Stimulated activated CD4-positive, alpha-beta T cell treated with anti-CD3 and anti-CD28 coated beads, Interleukin-4, amount 100 ng/mL, for 24 hours (primary cell): Measurements from ENCODE around the gene GTF2E1.
"Not testable (repeated sequence)": the region's sequence is repeated elsewhere in the genome, so short reads cannot be mapped to it uniquely, and the experiment has no call there.

Source experiments
- DNase-seq: peaks from one replicate; pipeline ENCODE4 v3.0.0-alpha.2; 2020

Gene GTF2E1

DNA sequence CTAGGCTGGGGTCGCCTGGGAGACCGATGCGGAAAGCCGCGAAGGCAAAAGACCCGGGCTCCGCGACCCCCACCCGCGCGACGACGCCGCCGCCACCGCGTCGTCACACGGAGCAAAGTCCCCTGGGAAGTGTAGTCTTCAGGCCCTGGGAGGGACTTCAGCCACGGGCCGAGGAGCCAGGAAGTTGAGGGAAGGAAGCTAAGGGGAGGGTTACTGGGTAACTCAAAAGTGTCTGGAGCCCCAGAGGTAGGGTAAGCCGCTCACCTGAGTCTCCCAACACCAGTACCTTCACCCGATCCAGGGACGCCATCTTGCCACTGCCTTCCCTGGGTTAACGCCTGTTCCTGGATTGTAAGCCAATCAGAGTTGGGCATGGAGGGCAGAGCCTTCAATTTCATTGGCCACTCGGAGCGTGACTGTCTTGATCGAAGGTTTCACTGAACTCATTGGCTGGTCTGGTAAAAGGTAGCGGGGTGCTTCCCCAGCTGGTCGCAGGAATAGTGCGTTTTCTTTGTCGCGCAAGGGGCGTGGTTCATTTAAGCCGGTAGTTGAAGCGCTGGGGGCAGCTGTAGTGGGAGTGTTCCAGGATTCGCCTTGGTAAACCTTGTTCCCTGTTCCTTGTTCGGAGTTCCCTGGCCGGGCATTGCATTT is at the start of gene GTF2E1, which contains the start of gene RABL3:
GTF2E1 (plus strand) TSS at position 547 of the 651 bp plus-strand sequence. CDS start 7,809 bp downstream, outside the sequence.
RABL3 (minus strand) TSS at position 319 of the 651 bp plus-strand sequence; CDS start at position 310, 9 bp downstream.
- peak; percentile 97 for DNase-seq

DNA sequence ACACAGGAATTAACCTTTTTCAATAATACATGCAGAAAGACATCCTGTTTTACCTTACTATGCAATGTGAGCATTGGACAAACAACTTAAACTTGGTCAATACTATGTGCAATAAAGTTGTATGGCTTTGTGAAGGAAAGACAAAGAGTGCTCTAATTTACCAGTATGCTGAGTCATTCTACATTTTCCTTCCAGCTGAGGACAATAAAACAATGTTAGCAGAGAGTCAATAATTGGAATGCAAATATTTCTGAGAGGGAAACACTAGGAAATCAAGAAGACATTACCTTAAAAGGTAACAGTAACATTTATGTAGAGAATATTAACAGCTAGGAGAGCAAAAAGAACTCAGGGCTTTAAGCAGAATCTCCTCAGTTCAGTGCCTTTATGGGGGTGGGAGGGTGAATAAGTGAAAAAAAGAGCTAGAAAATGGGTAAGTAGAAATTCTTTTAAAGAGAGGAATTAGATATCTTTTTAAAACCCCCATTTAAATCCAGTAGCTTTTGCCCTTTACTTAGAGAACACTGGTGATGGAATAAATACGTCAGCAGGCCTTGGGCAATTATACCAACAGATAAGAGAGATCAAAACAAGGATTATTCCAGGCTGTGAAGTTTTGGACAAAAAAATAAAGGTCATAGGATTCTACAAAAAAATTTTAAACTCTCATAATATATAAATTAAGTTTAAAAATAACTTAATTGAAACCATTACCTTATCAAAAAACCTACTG is 48.9 kb upstream of the GTF2E1 start:
- no peak for DNase-seq

DNA sequence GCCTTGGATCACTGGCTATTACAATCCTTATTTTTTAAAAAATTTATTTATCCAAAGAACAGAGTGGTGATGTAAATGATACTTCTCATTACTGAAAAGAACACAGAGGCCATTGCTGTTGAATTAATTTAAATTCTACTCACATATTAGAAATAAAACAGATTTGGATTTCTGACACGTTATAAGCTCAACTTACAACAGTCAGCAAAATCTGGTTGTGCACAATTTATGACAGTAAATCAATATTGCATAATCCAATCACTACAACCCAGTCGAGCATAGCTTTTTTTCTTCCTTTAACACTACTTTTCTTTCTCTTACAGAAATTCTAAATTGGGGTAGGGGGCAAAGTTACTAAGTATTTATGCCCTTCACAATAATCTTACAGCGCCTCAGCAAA is 43.2 kb upstream of the GTF2E1 start:
- no peak for DNase-seq

DNA sequence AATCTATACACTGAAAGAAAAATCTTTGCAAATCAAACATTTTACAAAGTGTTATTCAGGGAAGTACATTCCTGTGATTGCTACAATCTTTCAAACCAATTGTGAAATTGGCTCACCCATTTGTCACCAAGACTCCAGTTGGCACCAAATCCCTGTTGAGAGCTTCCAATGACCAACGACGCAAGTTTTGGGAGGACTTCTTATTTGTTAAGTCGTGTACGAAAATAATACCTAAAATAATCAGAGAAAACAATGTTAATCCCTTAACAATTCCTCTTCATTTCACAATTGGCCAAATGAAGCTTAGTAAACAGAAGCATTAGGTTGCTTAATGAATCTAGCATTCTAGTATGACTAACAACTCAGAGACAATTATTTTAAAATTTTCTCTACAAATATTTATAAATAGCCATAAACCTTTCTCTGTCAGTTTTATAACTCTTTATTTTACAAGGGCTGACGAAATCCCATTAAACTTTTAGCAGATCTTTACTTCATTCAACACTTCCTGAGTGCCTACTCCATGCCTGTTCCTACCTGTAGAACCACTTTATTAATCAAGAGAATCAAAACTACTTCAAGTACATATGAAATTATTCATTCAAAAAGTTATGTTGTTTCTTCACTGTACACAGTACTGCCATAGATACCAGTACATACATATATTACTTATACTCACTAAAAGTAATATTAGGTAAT is 36.5 kb upstream of the GTF2E1 start:
- DNase-seq, result no peak

DNA sequence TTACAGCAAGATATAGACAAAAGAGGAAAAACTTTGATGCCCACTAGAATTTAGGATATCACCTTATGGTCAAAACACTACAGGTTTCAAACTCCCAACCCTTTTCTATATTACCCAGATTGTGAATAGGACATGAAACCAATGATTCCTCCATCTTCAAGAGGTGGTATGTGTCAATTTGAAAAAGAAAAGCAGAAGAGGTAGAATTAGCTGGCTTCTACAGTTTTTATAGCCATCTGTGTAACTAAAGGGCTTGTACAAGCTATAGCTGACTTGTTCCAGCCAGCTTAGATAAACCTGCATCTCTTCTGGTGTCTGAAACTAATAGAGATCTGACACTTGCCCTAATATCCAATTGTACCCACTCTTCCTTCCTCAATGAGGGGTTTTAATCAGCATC is 35.6 kb upstream of the GTF2E1 start:
- no peak for DNase-seq

DNA sequence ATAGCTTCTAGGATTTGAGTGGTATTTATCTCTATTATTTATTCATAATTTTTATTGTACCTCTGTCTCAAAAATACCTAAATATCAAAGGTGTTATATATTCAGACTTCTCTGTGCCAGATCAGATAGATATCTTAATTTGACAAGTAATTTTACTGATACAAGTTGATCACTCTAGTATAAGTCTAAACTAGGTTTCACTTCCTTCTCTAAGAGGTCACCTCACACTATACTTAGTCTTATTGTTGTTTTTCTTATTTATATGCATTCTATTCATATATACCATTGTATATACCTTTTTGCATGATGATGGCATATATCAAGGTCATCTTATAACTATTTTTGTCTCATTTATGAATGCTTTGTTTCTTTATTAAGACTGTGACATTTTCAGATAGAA is 34.1 kb upstream of the GTF2E1 start:
- no peak for DNase-seq

DNA sequence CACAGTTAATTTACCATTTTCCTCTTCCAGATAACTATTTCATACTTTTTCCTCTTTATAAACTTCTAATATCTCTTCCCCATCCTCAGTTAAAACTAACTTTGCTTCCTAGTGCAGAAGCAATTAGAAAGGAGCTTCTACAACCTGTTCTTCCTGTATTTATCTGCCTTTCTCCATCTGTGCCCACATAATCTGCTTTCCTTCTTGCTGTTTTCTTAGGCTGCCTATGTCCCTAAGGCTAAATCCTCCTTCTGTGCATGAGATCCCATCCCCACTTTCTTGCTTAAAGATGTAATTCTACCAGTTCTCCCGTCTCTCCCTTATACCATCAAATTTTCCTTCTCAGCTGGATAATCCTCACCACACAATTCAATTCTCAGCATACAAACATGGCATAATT is 32.2 kb upstream of the GTF2E1 start:
- DNase-seq, result no peak

DNA sequence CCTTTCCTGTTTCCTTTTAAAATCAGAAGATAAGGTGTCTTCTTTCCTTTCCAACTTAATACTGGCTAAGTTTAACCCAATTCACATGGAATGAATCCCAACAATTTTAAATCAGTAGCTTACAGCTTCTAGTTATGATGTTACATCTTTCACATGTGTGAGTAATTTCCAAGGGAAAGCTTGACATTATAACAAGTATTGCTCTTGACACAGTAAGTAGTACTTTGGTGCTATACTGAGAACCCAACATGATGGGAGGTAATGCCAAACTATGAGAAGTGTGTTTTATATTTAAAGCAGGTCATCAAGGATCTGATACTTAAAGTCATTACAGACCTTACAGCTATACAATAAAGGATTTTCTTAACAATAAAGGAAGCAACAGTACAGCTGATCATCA is 29.3 kb upstream of the GTF2E1 start:
- no peak for DNase-seq

DNA sequence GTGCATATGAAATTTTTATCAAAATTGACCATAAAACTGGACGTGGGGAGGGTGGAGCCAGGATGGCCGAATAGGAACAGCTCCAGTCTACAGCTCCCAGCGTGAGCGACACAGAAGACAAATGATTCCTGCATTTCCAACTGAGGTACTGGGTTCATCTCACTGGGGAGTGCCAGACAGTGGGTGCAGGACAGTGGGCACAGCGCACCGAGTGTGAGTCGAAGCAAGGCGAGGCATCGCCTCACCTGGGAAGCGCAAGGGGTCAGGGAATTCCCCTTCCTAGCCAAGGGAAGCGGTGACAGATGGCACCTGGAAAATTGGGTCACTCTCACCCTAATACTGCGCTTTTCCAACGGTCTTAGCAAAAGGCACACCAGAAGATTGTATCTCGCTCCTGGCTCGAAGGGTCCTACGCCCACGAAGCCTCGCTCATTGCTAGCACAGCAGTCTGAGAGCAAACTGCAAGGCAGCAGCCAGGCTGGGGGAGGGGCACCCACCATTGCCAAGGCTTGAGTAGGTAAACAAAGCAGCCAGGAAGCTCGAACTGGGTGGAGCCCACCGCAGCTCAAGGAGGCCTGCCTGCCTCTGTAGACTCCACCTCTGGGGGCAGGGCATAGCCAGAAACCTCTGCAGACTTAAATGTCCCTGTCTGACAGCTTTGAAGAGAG is 23.2 kb upstream of the GTF2E1 start:
- peak; percentile 48 for DNase-seq

DNA sequence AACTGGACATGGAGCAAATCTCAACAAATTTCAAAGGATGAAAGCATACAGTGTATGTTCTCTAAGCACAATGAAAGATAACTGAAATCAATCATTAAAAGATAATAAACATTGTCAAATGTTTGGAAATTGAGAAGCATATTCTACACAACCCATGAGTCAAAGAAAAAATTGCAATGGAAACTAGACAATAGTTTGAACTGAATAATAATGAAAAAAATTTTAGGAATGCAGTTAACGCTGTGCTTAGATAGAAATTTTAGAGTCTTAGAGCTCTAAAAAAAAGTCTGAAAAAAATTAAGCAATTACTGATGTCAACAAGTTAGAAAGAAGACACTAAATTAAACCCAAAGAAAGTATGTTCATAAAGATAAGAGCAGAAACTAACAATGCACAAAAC is 15.8 kb upstream of the GTF2E1 start:
- DNase-seq, result no peak

DNA sequence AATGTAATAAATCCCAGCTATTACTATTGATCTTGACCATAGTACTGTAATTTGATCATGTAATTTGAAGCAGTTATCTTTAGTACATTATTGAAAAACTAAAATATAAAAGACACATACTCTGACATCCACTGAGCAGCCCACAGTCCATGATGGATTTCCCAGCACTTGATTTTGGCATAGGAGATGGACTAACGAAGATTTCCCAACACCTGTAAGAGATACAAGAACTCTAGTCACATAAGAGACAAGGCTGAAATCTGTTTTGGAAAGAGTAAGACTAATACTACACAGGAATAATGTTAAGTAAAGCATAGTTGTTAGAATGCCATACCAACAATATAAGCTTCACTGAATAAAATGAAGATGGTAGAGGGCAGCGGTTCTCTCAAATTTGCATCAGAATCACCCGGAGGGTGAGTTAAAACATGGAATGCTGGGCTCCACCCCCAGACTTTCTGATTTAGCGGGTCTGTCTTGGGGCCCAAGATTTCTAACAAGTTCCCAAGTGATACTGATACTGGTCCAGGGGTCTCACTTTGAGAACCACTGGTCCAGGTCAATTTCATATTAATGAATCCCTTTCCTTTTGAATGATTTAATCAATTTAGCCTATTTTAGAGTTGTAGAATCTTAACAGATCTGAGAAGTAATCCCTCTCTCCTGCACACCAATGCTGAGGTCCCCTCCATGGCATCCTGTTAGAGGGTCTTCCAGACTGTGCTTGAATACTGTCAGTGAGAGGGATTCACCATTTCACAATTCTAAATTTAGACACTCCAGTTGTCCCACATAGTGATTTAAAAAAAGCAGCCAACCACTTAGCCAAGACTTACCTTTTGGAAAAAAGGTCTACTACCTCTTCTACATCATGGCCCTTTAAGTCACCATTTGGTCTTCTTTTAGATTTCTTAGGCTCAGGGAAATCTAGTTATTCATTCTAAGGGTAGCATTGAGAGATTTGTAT is 11.7 kb upstream of the GTF2E1 start:
- DNase-seq, result no peak

DNA sequence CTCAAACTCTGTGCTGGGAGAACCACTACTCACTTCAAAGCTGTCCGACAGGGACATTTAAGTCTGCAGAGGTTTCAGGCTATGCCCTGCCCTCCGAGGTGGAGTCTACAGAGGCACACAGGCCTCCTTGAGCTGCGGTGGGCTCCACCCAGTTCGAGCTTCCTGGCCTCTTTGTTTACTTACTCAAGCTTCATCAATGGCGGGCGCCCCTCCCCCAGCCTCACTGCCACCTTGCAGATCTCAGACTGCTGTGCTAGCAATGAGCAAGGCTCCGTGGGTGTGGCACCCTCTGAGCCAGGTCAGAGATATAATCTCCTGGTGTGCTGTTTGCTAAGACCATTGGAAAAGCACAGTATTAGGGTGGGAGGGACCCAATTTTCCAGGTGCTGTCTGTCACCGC is 4.5 kb upstream of the GTF2E1 start:
- not testable (repeated sequence) for DNase-seq

DNA sequence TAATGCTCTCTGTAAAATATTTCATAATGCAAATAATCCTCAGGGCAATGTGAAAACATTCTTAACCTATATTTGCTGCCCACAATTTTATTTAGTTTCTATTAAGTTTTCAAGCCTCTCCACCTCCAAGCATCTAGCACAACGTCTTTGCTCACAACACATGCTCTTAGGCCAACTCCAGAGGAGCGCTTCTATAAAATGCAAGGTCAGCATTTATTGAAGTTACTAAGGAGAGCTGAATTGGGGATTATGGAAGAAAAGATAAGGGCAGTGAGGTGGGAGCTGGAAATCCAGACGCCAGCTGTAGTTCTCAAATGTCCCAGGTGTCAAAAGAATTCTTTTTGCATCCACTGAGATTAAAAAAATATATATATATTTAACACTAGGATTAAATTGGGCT is 1.2 kb upstream of the GTF2E1 start:
- DNase-seq, result no peak

DNA sequence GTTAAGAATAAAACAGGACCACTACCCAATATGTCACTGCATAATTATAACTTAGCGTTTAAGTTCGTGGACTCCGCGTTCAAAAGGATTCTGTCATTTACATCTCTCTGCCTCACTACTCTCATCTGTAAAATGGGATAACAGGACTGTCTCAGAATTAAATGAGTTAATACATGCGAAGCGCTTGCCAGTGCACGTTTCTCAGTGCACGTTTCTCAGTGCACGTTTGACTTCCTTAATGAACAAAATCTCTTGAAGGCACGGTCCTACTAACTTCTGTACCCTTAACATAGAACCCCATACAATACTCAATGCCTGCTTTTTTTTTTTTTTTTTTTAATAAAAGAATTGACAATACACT is 727 bp upstream of the GTF2E1 start:
- DNase-seq, result no peak

DNA sequence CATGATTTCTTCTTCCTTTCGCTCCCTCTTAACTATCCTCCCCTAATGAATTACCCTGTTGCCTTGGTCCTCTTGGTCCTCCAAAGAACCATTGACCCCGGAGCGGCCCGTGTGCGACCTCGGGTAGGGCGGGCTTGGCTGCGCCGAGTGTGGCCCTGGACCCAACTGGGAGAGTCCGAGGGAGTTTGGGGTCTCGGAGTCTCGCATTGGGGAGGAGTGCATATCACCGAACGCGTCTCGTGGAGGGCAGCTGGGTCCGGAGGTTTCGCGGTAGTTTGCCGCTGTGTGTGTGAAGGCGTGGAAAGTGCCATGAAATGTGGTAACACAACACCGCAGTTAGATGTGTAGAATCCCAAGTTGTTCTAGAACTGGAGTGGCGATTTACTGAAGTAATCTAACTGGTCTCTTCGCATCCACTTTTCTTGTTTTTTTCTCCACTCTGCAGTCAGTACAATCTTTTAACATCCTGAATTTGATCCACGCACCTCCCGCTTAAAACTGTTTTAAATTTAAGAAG is 363 bp downstream of the GTF2E1 start:
- peak; percentile 33 for DNase-seq

DNA sequence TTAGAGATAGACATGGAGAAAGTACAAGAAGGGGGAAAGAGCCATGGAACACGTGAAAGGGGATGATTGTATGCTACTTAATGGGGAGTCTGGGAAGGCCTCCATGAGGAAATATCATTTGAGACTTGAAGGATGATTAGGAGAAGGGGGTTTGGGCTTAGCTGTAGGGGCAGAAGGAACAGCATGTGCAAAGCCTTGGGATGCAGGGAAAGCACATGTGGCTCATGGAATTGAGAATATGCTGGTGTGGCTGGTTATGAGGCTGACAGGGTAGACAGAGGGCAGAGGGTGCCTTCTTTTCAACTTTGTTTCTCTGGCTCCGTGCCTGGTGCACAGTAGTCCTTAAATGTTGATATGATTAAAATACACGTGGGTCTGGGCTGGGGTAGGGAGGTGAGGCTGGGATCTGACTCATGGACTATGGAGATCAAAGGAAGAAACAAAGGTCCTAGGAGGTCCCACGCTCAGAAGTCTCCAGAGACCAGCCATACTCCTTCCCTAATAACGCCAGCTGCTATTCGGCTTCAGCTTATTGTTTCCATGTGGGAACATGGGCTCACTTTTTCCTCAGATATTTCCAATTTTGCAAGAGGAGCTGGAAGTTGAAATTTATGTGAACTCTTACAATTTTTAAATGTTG is 1.1 kb downstream of the GTF2E1 start:
- no peak for DNase-seq

DNA sequence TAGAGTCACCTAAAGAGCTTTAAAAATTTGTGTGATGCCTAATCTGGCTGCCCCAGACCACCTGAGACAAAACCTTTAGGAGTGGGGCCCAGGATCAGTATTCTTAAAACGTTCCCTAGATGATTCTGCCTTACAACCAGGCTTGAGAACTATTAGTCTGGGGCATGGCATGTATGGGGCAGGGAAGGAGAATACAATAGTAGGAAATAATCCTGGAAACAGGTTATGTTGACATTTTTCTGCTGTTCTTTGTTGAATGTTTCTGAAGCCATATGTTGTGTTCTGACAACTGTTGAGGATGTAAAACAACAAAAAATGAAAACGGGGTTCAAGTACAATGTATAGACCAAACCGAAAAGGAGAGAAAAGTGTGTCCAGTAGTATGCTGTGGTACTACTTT is 2.9 kb downstream of the GTF2E1 start:
- no peak for DNase-seq

DNA sequence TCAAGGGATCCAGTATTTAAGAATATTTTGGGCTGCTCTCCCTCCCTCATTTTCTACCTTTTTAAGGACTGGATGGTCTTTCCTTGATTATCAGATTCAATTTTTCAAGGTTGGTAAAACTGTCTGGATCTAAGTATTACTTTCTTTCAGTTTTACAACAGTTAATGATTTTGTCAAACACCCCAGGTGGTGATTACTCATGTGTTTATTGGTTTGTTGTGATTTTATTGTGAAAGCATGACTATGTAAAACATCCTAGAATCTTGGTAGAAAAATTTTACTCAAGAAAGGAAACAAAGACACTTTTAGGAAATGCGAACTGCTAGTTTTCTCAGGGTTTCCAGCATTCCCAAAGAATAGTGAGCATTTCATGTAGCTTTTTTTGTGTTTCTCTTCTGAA is 7.3 kb downstream of the GTF2E1 start:
- no peak for DNase-seq

DNA sequence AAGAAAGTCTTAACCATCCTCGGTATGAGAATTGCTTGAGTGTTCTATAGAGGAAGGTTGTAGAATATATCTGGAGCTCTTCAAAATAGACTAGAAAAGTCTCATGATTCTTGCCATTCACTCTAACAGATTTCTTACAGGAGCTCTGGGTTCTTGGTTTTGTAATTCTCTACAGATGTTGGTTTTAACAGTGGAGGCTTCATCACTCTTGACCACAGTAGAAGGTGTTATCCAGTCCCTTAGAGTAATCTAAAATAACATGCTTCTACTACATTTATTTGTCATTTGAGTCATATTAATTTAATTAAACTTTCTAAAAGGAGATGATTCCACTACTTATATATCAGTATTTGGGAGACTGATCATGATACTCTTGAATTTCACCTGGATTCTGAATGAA is 9.7 kb downstream of the GTF2E1 start:
- DNase-seq, result no peak

DNA sequence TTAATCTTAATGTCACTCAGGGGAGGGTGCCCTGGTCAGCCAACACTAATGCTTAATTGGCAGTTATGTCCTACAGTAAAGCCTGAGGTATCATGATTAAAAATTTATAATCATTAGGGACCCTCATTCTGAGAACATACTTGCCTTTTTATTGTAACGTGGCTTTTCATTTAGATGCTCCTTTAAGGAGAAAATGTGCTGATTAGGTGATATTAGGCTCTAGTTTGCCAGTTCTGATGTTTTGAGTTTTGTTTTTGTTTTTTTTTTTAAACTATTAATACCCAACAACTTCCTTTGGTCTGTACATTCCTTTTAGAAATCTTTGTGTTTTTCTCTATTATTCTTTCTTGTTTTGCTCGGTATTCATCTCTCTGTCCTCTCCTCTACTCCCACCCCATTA is 10.3 kb downstream of the GTF2E1 start:
- no peak for DNase-seq

DNA sequence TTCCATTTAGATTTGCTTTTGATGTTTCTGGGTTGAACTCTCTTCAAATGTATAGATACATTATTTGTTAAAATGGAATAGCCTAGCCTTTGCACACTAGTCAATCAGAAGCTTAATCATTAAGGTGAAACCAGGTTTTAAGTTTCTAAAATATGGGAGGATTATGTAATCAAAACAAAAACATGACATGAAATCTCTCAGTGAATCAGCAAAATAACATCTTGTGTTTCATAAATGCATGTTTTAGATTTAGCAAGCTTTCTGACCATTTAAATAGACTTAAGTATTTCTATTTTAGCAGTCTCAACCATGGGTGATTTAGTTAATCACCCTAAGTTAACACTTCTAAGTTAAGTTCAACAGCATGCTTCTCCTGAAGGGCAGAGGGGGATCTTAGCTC is 11.3 kb downstream of the GTF2E1 start:
- DNase-seq, result no peak

DNA sequence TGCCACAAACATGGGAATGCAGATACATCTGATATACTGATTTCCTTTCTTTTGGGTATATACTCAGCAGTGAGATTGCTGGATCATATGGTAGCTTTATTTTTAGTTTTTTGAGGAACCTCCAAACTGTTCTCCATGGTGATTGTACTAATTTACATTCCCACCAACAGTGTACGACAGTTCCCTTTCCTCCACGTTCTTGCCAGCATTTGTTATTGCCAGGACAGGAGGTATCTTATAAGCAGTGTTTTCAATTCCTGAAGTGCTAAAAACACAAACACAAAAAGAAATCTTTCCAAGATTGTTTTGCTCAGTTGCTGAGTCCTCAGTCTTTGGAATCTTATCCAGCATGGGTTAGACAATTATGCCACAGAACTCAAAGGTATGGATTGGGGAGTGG is 13.5 kb downstream of the GTF2E1 start:
- DNase-seq, result no peak
